CD8-positive, alpha-beta memory T cell (primary cell): ENCODE data around the gene RAB3IL1. TPM values are rescaled to one million over a fixed set of nuclear protein-coding genes. Genes with fewer than 3 reads are reported as not detected.

Experiments
- CTCF ChIA-PET: fragments of 350-600 bp; sonication (Branson Sonifier 250); formaldehyde crosslinking; loops from one replicate; lab custom pipeline; 2021; ENCODE audit warnings: antibody characterized with exemption; lab: Charles Lee
- POLR2A ChIA-PET: fragments of 350-600 bp; sonication (Branson Sonifier 250); formaldehyde crosslinking; loops from one replicate; lab custom pipeline; 2021; ENCODE audit warnings: antibody characterized with exemption; lab: Charles Lee
- DNase-seq, 5 donors: peaks; one replicate each; pipeline versions ENCODE4 v3.0.0 to v3.0.0-alpha.2; 2020 to 2022; ENCODE audit warnings: mixed read lengths in 1 of 5
- H3K27ac ChIP-seq: one replicate; pipeline ENCODE4 v1.7.0; 2013; ENCODE audit warnings: low read depth, mild to moderate bottlenecking, low read length, moderate library complexity
- H3K27me3 ChIP-seq: 2 replicates; pipeline ENCODE4 v1.7.0; 2013; ENCODE audit warnings: low read length, mild to moderate bottlenecking; ENCODE audit not compliant: insufficient read depth, poor library complexity, severe bottlenecking
- H3K36me3 ChIP-seq: 2 replicates; pipeline ENCODE4 v1.7.0; 2013; ENCODE audit warnings: mild to moderate bottlenecking, low read length, moderate library complexity; ENCODE audit not compliant: insufficient read depth
- H3K4me1 ChIP-seq: 2 replicates; pipeline ENCODE4 v1.7.0; 2013; ENCODE audit warnings: mild to moderate bottlenecking, low read length, moderate library complexity; ENCODE audit not compliant: insufficient read depth
- H3K4me3 ChIP-seq: 2 replicates; pipeline ENCODE4 v1.7.0; 2013; ENCODE audit warnings: mild to moderate bottlenecking, low read length
- H3K9me3 ChIP-seq: 2 replicates; pipeline ENCODE4 v1.7.0; 2013; ENCODE audit warnings: mild to moderate bottlenecking, low read length
- H3K27ac Mint-ChIP-seq, 8 donors: one replicate each; pipeline ENCODE4 v1.8.0; 2020 to 2021; ENCODE audit warnings: mixed read lengths in 8 of 8, mild to moderate bottlenecking in 6 of 8, inconsistent platforms in 3 of 8, moderate library complexity in 3 of 8
- H3K27me3 Mint-ChIP-seq, 2 donors: one replicate each; pipeline ENCODE4 v1.8.0; 2020 to 2021; ENCODE audit warnings: mixed read lengths in 2 of 2, mild to moderate bottlenecking in 1 of 2, moderate library complexity in 1 of 2
- H3K36me3 Mint-ChIP-seq, 3 donors: one replicate each; pipeline ENCODE4 v1.8.0; 2020 to 2021; ENCODE audit warnings: mixed read lengths in 3 of 3, inconsistent platforms in 1 of 3, mild to moderate bottlenecking in 1 of 3
- H3K4me1 Mint-ChIP-seq, 3 donors: one replicate each; pipeline ENCODE4 v1.8.0; 2020 to 2021; ENCODE audit warnings: mixed read lengths in 3 of 3, inconsistent platforms in 1 of 3, mild to moderate bottlenecking in 1 of 3
- H3K4me3 Mint-ChIP-seq, 7 donors: one replicate each; pipeline ENCODE4 v1.8.0; 2020 to 2021; ENCODE audit warnings: mixed read lengths in 7 of 7, mild to moderate bottlenecking in 6 of 7, moderate library complexity in 4 of 7, inconsistent platforms in 2 of 7
- H3K9me3 Mint-ChIP-seq, 5 donors: one replicate each; pipeline ENCODE4 v1.8.0; 2020 to 2022; ENCODE audit warnings: mixed read lengths in 5 of 5, mild to moderate bottlenecking in 3 of 5, moderate library complexity in 2 of 5, inconsistent platforms in 1 of 5
- polyA plus RNA-seq: library from polyadenylated mRNA; unstranded; fragments of 300-500 nt; fragmentation: Illumina TruSeq; gene quantifications from one replicate; pipeline ENCODE4 v1.2.3, GENCODE V29; 2021
- total RNA-seq, 2 experiments: library from RNA; stranded (reverse); gene quantifications; one replicate each; pipeline ENCODE4 v1.2.3, GENCODE V29; 2021

The RAB3IL1 gene
- total and polyA plus RNA-seq, 3 experiments from 2014 or later: 0.28 to 0.53 TPM; not detected in 1

DNA sequence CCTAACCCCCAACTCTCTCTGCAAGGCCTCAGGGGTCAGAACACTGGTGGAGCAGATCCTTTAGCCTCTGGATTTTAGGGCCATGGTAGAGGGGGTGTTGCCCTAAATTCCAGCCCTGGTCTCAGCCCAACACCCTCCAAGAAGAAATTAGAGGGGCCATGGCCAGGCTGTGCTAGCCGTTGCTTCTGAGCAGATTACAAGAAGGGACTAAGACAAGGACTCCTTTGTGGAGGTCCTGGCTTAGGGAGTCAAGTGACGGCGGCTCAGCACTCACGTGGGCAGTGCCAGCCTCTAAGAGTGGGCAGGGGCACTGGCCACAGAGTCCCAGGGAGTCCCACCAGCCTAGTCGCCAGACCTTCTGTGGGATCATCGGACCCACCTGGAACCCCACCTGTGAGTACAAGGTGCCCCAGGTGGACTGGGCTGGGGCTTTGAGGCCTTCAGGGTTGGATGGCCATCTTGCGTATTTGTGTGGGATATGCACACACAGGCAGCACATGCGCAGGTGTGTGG lies 32.7 kb upstream of the RAB3IL1 start, which contains the start of gene BEST1:
Gene BEST1 (plus strand): TSS at position 317 of the 513 bp plus-strand sequence. CDS start 1,456 bp downstream, outside the sequence.
- H3K9me3 ChIP-seq: no peaks in the 10 kb centered on the region
- no peaks in the 10 kb centered on the region for H3K36me3 ChIP-seq
- no peaks in the 10 kb centered on the region for H3K4me1 ChIP-seq
- no peaks in the 10 kb centered on the region for H3K27me3 ChIP-seq
- H3K27me3 Mint-ChIP-seq: peaks cover 16 to 26% of the 10 kb centered on the region in 2 donors
- peaks cover 0 to 3% (median 0%) of the 10 kb centered on the region in 3 donors for H3K4me1 Mint-ChIP-seq
- ChIA-PET CTCF (interaction anchor here (1.1 to 6.8 kb wide), 6 partner anchors 18 to 158 kb away, joined by 3 to 45 read pairs (median 7); no protein-coding TSS in a partner anchor), POLR2A (no interaction called here)
- no peak for DNase-seq
- H3K36me3 Mint-ChIP-seq: no peaks in the 10 kb centered on the region
- no peaks in the 10 kb centered on the region for H3K9me3 Mint-ChIP-seq
- peak within 1 kb of the TSS; percentile 60 for H3K27ac ChIP-seq
- no peak within 1 kb of the TSS for H3K4me3 ChIP-seq
- no peak within 1 kb of the TSS for H3K4me3 Mint-ChIP-seq
- peak within 1 kb of the TSS in 3 of 8 donors; percentile 35 to 70 (median 52) for H3K27ac Mint-ChIP-seq

DNA sequence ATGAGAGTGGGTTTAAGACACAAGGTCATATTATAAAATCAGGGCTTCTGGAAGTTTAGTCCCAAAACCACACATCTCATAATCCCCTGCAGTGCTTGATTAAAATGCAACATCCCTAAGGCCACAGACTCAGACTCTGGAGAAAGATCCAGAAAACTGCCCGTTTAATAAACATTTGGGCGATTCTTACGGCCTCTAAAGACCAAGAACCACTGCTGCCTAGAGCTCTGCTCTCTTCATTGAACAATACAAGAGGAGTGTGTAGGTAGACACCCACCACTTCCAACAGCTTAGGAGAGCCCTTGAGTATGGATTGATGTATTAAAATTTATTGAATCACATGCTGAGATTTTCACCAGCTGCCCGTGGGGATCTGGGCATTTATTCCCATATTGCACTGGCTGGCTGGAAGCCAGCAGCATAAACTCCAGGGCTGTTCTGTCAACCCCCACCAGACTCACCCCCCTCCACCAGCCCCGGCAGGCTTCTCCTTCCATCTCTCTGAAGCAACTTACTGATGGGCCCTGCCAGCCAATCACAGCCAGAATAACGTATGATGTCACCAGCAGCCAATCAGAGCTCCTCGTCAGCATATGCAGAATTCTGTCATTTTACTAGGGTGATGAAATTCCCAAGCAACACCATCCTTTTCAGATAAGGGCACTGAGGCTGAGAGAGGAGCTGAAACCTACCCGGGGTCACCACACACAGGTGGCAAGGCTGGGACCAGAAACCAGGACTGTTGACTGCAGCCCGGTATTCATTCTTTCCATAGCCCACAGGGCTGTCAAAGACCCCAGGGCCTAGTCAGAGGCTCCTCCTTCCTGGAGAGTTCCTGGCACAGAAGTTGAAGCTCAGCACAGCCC lies 32.0 kb upstream of the RAB3IL1 start:
- Mint-ChIP-seq H3K27me3 (peaks cover 12 to 21% of the 10 kb centered on the region in 2 donors), H3K27ac (peak overlapping the region in 2 of 8 donors; percentile 35 to 52), H3K4me3 (no peak overlapping the region), H3K4me1 (no peaks in the 10 kb centered on the region), H3K9me3 (no peaks in the 10 kb centered on the region), H3K36me3 (no peaks in the 10 kb centered on the region)
- Histone ChIP-seq H3K36me3 (no peaks in the 10 kb centered on the region), H3K4me3 (no peak overlapping the region), H3K9me3 (no peaks in the 10 kb centered on the region), H3K27me3 (no peaks in the 10 kb centered on the region), H3K27ac (peak overlapping the region; percentile 60), H3K4me1 (no peaks in the 10 kb centered on the region)
- no peak for DNase-seq
- POLR2A ChIA-PET: interaction anchor here (2.0 kb wide), 1 partner anchor 18 kb away, joined by 7 read pairs; the partner anchor contains the start of gene FTH1
- CTCF ChIA-PET: interaction anchor here (1.1 to 6.8 kb wide), 8 partner anchors 16 to 159 kb away, joined by 3 to 45 read pairs (median 7); no protein-coding TSS in a partner anchor

- H3K27me3 Mint-ChIP-seq: peaks cover 4 to 14% of the 10 kb centered on the region in 2 donors
- no peaks in the 10 kb centered on the region for H3K4me1 Mint-ChIP-seq
- H3K9me3 Mint-ChIP-seq: no peaks in the 10 kb centered on the region
- CTCF ChIA-PET: interaction anchor here (0.6 to 6.8 kb wide), 20 partner anchors 9 to 159 kb away, joined by 3 to 45 read pairs (median 5); partner anchors contain the start of gene FTH1
- POLR2A ChIA-PET: interaction anchor here (1.2 to 2.0 kb wide), 2 partner anchors 18 to 19 kb away, joined by 3 to 7 read pairs; partner anchors contain the start of gene FTH1
- no peak overlapping the region for H3K4me3 Mint-ChIP-seq
- Histone ChIP-seq H3K9me3 (no peaks in the 10 kb centered on the region), H3K36me3 (no peaks in the 10 kb centered on the region), H3K27ac (no peak overlapping the region), H3K4me3 (no peak overlapping the region), H3K27me3 (no peaks in the 10 kb centered on the region), H3K4me1 (no peaks in the 10 kb centered on the region)
- DNase-seq: no peak
- no peak overlapping the region for H3K27ac Mint-ChIP-seq
- no peaks in the 10 kb centered on the region for H3K36me3 Mint-ChIP-seq
Measured at GRCh38 chr11:61948505-61948904, 31.1 kb upstream of the RAB3IL1 start.

GRCh38 chr11:61947486-61948210 lies 30.3 kb upstream of the RAB3IL1 start:
- no peak overlapping the region for H3K4me3 ChIP-seq
- ChIA-PET POLR2A (interaction anchor here (0.5 to 2.0 kb wide), 5 partner anchors 18 to 935 kb away, joined by 3 to 7 read pairs (median 3); partner anchors contain the start of gene FTH1), CTCF (interaction anchor here (0.6 to 6.8 kb wide), 27 partner anchors 8 to 160 kb away, joined by 3 to 45 read pairs (median 5); partner anchors contain the start of genes FADS3 and FTH1)
- H3K27ac ChIP-seq: no peak overlapping the region
- H3K27me3 Mint-ChIP-seq: peaks cover 4 to 14% of the 10 kb centered on the region in 2 donors
- no peaks in the 10 kb centered on the region for H3K9me3 Mint-ChIP-seq
- H3K9me3 ChIP-seq: no peaks in the 10 kb centered on the region
- no peaks in the 10 kb centered on the region for H3K27me3 ChIP-seq
- H3K4me1 Mint-ChIP-seq: no peaks in the 10 kb centered on the region
- DNase-seq: peak; percentile 44 to 71 (median 46)
- H3K4me1 ChIP-seq: no peaks in the 10 kb centered on the region
- no peak overlapping the region for H3K4me3 Mint-ChIP-seq
- H3K27ac Mint-ChIP-seq: peak overlapping the region in 1 of 8 donors; percentile 38
- H3K36me3 Mint-ChIP-seq: no peaks in the 10 kb centered on the region
- no peaks in the 10 kb centered on the region for H3K36me3 ChIP-seq

GRCh38 chr11:61946894-61947293 lies 29.5 kb upstream of the RAB3IL1 start:
- H3K9me3 ChIP-seq: no peaks in the 10 kb centered on the region
- peaks cover 4 to 11% of the 10 kb centered on the region in 2 donors for H3K27me3 Mint-ChIP-seq
- H3K36me3 ChIP-seq: no peaks in the 10 kb centered on the region
- no peaks in the 10 kb centered on the region for H3K9me3 Mint-ChIP-seq
- no peak for DNase-seq
- no peaks in the 10 kb centered on the region for H3K4me1 Mint-ChIP-seq
- no peaks in the 10 kb centered on the region for H3K4me1 ChIP-seq
- no peak overlapping the region for H3K27ac ChIP-seq
- H3K27me3 ChIP-seq: no peaks in the 10 kb centered on the region
- no peak overlapping the region for H3K27ac Mint-ChIP-seq
- no peak overlapping the region for H3K4me3 Mint-ChIP-seq
- H3K4me3 ChIP-seq: no peak overlapping the region
- H3K36me3 Mint-ChIP-seq: no peaks in the 10 kb centered on the region
- CTCF ChIA-PET: interaction anchor here (0.6 to 6.8 kb wide), 20 partner anchors 7 to 161 kb away, joined by 3 to 45 read pairs (median 5); no protein-coding TSS in a partner anchor
- POLR2A ChIA-PET: interaction anchor here (0.5 to 0.8 kb wide), 2 partner anchors 150 to 919 kb away, joined by 3 to 4 read pairs; no protein-coding TSS in a partner anchor

- H3K36me3 Mint-ChIP-seq: no peaks in the 10 kb centered on the region
- H3K27me3 Mint-ChIP-seq: peaks cover 4 to 14% of the 10 kb centered on the region in 2 donors
- no peaks in the 10 kb centered on the region for H3K36me3 ChIP-seq
- no peak overlapping the region for H3K27ac Mint-ChIP-seq
- no peak for DNase-seq
- ChIA-PET CTCF (interaction anchor here (1.0 to 6.8 kb wide), 3 partner anchors 46 to 148 kb away, joined by 4 to 45 read pairs (median 5); no protein-coding TSS in a partner anchor), POLR2A (no interaction called here)
- no peaks in the 10 kb centered on the region for H3K4me1 Mint-ChIP-seq
- H3K4me3 Mint-ChIP-seq: no peak overlapping the region
- no peaks in the 10 kb centered on the region for H3K27me3 ChIP-seq
- H3K27ac ChIP-seq: no peak overlapping the region
- H3K4me1 ChIP-seq: no peaks in the 10 kb centered on the region
- H3K9me3 ChIP-seq: no peaks in the 10 kb centered on the region
- H3K4me3 ChIP-seq: no peak overlapping the region
- H3K9me3 Mint-ChIP-seq: no peaks in the 10 kb centered on the region
Measured at GRCh38 chr11:61945191-61945590, 27.8 kb upstream of the RAB3IL1 start.

- no peaks in the 10 kb centered on the region for H3K9me3 ChIP-seq
- no peak overlapping the region for H3K4me3 ChIP-seq
- ChIA-PET POLR2A (no interaction called here), CTCF (no interaction called here)
- no peak for DNase-seq
- H3K27me3 Mint-ChIP-seq: peaks cover 20 to 31% of the 10 kb centered on the region in 2 donors
- H3K4me1 Mint-ChIP-seq: no peaks in the 10 kb centered on the region
- peaks cover 0 to 6% (median 3%) of the 10 kb centered on the region in 3 donors for H3K36me3 Mint-ChIP-seq
- H3K36me3 ChIP-seq: no peaks in the 10 kb centered on the region
- no peak overlapping the region for H3K4me3 Mint-ChIP-seq
- no peak overlapping the region for H3K27ac ChIP-seq
- no peaks in the 10 kb centered on the region for H3K27me3 ChIP-seq
- H3K9me3 Mint-ChIP-seq: peaks cover 4 to 22% (median 16%) of the 10 kb centered on the region in 5 donors
- H3K4me1 ChIP-seq: no peaks in the 10 kb centered on the region
- peak overlapping the region in 1 of 8 donors; percentile 35 for H3K27ac Mint-ChIP-seq
Measured at GRCh38 chr11:61940466-61940865, 23.1 kb upstream of the RAB3IL1 start.
